GM21447 (cell line): ENCODE results near the gene TTC39A.

Experiments
- ATAC-seq: cut with Tn5 transposase; IDR thresholded peaks from one replicate; pipeline ENCODE4 v1.9.1; 2021; ENCODE audit not compliant: unreplicated experiment

Gene TTC39A

DNA sequence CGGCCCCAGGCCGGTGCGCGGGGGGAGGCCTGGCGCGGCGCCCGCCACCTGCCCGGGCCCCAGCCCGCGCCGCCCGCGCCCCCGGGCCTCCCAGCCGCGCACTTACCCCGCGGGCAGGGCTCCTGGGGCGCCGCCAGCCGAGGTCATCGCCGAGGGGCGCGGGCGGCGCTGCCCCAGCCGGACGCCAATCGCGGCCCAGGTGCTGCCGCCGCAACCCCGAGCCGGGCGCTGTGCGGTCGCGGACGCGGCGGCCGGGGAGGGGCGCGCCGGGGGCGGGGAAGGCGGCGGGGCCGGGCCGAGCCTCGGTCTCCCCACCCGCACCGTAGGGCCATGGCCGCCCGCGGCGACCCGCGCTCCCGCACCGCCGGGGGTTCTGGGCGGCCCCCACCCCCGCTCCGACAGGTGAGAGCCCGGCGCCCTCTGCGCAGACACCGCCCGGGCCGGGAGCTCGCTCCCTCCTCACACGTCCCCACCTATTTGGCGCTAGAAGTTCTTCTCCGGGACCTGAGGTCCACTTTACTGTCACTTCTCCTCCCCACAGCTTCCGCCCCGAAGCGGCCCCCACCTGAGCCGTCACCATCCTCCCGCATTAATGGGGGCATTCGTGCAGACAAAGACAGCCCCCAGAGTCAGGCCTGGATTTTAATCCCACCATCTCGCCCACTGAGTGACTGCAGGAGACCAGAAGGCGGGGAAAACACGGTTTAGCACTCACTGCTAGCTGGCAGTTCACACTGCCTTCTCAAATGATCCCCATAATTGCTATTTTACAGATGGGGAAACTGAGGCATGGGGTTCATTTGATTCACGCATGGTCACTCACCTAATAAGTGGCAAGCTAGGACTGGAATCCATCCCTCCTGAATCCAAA is at the start of gene TTC39A:
TTC39A (minus strand) TSS at position 232 of the 871 bp plus-strand sequence; CDS start at position 147, 85 bp downstream.
- ATAC-seq, result no peak

GRCh38 chr1:51378871-51379270 is 48.5 kb upstream of the TTC39A start:
- ATAC-seq, result no peak

DNA sequence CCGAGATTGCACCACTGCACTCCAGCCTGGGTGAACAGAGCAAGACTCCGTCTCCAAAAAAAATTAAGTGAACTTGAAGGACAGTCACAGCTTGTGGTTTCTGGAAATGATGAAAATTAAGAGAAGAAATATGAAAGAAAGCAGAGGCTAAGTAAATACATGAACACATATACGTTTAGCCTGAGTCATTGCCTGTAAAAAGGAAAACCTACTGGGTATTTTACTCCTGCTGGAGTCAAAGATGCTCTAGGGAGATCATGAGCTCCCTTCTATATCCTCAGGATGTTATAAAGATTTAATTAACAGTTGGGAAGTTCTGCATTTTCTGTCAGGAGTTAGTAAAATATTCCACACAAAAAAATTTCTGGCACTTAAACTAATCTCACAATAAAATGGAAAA is 43.5 kb upstream of the TTC39A start:
- no peak for ATAC-seq

GRCh38 chr1:51372561-51372960 is 42.2 kb upstream of the TTC39A start:
- no peak for ATAC-seq

DNA sequence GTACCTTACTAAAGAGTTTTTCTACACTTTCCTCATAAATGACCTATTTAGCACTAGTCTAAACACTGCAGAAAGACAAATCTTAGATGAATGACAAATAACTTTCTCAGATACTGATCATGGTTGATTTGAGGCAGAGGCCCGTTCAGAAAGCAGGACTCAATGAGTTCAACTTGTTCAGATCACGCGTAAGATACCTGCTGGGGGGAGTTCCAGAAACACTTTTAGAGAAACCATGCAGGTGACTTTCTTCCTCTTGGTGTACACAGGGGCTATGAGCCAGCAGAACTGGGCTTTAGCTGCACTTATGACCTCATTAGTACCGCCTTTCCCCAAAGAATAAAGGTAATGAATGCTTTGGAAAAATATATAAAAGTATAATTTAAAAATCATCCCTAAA is 38.8 kb upstream of the TTC39A start:
- no peak for ATAC-seq

- ATAC-seq, result no peak
Measured at GRCh38 chr1:51365774-51366173, 35.4 kb upstream of the TTC39A start.

DNA sequence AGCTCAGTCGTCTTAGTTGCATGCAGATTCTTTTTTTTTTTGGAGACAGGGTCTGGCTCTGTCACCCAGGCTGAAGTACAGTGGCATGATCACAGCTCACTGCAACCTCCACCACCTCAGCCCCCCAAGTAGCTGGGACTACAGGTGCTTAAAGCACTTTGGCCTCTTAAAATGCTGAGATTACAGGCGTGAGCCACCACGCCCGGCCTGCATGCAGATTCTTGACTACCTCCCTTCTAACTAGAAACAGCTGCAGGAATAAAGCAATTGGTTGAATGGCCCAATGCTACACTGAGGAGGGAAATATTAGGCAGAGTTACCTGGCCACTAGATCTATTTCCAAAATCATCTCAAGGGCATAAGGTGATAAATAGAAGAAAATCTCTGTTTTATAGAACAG is 29.5 kb upstream of the TTC39A start:
- ATAC-seq, result no peak

- no peak for ATAC-seq
Measured at GRCh38 chr1:51355382-51355781, 25.0 kb upstream of the TTC39A start.

GRCh38 chr1:51354416-51354815 is 24.1 kb upstream of the TTC39A start:
- no peak for ATAC-seq

GRCh38 chr1:51351907-51352306 is 21.5 kb upstream of the TTC39A start:
- no peak for ATAC-seq

GRCh38 chr1:51349862-51350261 is 19.5 kb upstream of the TTC39A start:
- ATAC-seq, result no peak

- no peak for ATAC-seq
Measured at GRCh38 chr1:51348147-51348527, 17.8 kb upstream of the TTC39A start.

GRCh38 chr1:51347398-51348146 is 17.2 kb upstream of the TTC39A start:
- no peak for ATAC-seq

DNA sequence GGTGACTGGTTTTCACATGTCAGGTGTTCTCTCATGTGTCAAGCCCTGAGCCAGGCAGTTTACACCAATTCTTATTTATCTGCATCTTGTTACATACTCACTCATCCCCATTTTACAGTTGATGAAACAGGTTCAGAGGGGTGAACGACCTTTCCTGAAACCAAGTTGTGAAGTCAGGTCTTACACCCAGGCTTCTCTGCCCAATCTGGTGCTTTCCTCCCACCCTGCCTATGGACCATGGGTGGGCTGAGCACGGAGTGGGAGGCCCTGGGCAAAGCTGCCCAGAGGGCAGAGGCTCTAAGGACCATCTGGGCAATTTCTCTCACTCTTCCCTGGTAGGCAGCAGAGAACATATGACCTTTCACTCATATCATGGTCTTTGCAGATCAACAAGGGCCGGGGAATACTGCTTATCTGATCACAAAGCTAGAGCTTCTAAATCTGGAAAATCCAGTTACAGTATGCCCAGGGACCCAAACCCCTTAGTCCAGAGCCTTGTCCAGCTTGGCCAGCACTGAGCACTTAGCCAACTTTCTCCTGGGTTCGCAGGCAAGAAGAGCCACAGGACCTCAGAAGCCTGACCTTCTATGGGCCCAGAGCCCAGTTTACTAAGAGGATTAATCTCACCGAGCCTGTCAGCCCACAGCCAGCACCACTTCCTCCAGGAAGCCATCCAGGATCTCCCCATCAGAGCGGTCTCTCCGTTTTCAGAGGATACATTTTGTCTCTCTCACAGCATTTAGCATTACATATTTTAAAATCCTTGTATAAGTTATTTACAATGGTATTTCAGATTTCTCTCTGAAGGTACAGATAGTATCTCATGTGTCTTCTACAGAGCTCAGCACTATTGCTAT is 16.0 kb upstream of the TTC39A start:
- no peak for ATAC-seq

DNA sequence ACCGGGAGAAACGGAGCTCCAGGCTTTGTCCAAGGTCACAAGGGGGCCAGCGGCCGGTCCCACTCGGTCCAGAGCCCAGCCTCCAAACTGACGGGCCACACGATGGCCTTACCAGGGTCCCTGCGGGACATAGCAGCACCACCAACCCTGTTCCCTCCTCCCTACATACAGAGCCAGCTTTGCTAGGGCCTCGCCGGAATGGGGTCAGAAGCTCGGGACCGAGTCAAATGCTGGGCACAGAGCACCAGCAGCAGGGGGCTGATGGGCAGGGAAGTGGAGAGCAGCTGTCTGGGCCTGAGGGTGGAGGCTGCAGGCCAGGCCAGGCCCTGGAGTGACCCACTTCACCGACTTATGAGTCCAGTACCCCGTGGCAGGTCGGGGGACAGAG is 14.9 kb upstream of the TTC39A start:
- no peak for ATAC-seq

GRCh38 chr1:51344602-51345299 is 14.4 kb upstream of the TTC39A start:
- ATAC-seq, result no peak

- ATAC-seq, result no peak
Measured at GRCh38 chr1:51344276-51344601, 13.9 kb upstream of the TTC39A start.

DNA sequence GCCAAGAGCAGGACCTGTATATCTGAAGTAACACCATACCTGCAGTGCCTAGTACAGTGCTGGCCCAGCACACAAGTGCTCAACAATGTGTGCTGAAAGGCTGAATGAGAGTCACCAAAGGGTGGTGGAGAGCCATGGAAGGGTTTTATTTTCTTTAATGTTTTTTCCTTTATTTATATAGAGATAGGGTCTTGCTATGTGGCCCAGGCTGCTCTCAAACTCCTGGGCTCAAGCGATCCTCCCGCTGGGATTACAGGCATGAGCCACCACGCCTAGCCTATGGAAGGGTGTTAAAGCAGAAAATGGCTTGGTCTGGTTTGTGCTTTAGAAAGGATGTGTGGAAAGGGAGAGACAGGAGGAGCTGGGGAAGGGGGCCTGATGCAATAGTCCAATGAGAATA is 13.3 kb upstream of the TTC39A start:
- ATAC-seq, result no peak

- no peak for ATAC-seq
Measured at GRCh38 chr1:51342591-51343206, 12.3 kb upstream of the TTC39A start.

DNA sequence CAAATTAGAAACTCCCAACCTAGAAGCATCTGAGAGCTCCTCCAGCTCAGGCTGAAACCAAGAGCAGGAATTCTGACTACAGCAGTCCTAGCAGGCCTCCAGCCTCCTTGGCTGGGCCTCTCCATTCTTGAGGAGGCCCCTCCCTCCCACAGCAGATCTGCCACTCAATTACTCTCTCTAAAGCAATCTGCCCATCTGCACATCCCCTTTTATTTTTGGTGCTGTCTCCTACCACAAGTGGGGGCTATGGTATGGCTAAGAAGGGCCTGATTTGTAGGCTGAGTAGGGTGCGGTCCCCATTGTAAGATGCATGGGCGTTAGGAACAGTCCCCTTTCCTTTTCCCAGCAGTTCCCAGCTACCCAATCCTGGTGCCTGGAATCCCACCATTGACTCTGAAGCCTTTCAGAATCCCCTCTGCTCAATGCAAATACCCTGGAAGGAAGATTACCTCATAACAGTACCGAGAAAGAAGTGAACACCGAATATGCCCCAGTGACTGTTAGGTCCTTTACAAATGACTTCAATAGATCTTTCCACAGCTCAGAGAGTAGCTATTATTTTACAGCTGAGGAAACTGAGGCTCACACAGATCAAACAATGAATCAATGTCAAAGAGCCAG is 11.6 kb upstream of the TTC39A start:
- ATAC-seq, result peak; percentile 65
